ENCODE results near the gene VCP.

VCP gene

GRCh38 chr9:35060548-35061207 lies 11.7 kb downstream of the VCP start:
- Histone ChIP-seq H3K27me3 (ENCODE audit: control insufficient read depth, insufficient read depth, low read length) (no peaks in the 10 kb centered on the region), H3K36me3 (ENCODE audit: control insufficient read depth, insufficient read depth, low read length) (peaks cover 79% of the 10 kb centered on the region), H3K9me3 (ENCODE audit: control insufficient read depth, insufficient read depth, low read length) (no peaks in the 10 kb centered on the region), H3K4me1 (ENCODE audit: control insufficient read depth, insufficient read depth, low read length) (no peaks in the 10 kb centered on the region), H3K4me3 (ENCODE audit: low read length) (no peak overlapping the region), H3K27ac (ENCODE audit: low read length) (no peak overlapping the region)
- WGBS (ENCODE audit: insufficient coverage, insufficient read length) = no CpG with 5 or more reads among the region's 11 CpGs
- no peak for DNase-seq (ENCODE audit: low read depth, low spot score)

DNA sequence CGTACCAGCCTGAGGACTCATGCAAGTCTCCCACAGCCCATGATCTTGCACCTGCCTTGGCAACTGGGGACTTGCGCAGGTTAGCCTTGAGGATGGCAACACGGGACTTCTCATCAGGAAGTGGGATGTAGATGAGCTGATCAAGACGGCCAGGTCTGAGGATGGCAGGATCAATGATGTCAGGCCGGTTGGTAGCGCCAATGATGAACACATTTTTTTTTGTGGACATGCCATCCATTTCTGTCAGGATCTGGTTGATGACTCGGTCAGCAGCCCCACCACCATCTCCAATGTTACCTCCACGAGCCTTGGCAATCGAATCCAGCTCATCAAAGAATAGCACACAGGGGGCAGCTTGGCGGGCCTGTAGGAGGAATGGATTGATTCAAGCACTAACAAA lies 13.0 kb downstream of the VCP start:
- Histone ChIP-seq H3K27ac (ENCODE audit: low read length) (no peak overlapping the region), H3K27me3 (ENCODE audit: control insufficient read depth, insufficient read depth, low read length) (no peaks in the 10 kb centered on the region), H3K4me1 (ENCODE audit: control insufficient read depth, insufficient read depth, low read length) (no peaks in the 10 kb centered on the region), H3K36me3 (ENCODE audit: control insufficient read depth, insufficient read depth, low read length) (peaks cover 73% of the 10 kb centered on the region), H3K4me3 (ENCODE audit: low read length) (no peak overlapping the region), H3K9me3 (ENCODE audit: control insufficient read depth, insufficient read depth, low read length) (no peaks in the 10 kb centered on the region)
- DNase-seq (ENCODE audit: low read depth, low spot score) = no peak
- WGBS (ENCODE audit: insufficient coverage, insufficient read length) = no CpG with 5 or more reads among the region's 10 CpGs

- WGBS (ENCODE audit: insufficient coverage, insufficient read length) = no CpG with 5 or more reads among the region's 8 CpGs
- peaks cover 56% of the 10 kb centered on the region for H3K36me3 ChIP-seq (ENCODE audit: control insufficient read depth, insufficient read depth, low read length)
Measured at GRCh38 chr9:35057271-35057620, 15.2 kb downstream of the VCP start.

GRCh38 chr9:35056571-35057270 lies 15.7 kb downstream of the VCP start:
- Histone ChIP-seq H3K9me3 (ENCODE audit: control insufficient read depth, insufficient read depth, low read length) (no peaks in the 10 kb centered on the region), H3K36me3 (ENCODE audit: control insufficient read depth, insufficient read depth, low read length) (peaks cover 51% of the 10 kb centered on the region), H3K27ac (ENCODE audit: low read length) (no peak overlapping the region), H3K4me3 (ENCODE audit: low read length) (no peak overlapping the region), H3K4me1 (ENCODE audit: control insufficient read depth, insufficient read depth, low read length) (no peaks in the 10 kb centered on the region), H3K27me3 (ENCODE audit: control insufficient read depth, insufficient read depth, low read length) (no peaks in the 10 kb centered on the region)
- no peak for DNase-seq (ENCODE audit: low read depth, low spot score)
- WGBS (ENCODE audit: insufficient coverage, insufficient read length) = no CpG with 5 or more reads among the region's 9 CpGs

More at GRCh38 chr9:35057271-35057620, 15.2 kb downstream of the VCP start:
- Histone ChIP-seq H3K4me3 (ENCODE audit: low read length) (no peak overlapping the region), H3K9me3 (ENCODE audit: control insufficient read depth, insufficient read depth, low read length) (no peaks in the 10 kb centered on the region), H3K27ac (ENCODE audit: low read length) (no peak overlapping the region), H3K4me1 (ENCODE audit: control insufficient read depth, insufficient read depth, low read length) (no peaks in the 10 kb centered on the region), H3K27me3 (ENCODE audit: control insufficient read depth, insufficient read depth, low read length) (no peaks in the 10 kb centered on the region)
- no peak for DNase-seq (ENCODE audit: low read depth, low spot score)

DNA sequence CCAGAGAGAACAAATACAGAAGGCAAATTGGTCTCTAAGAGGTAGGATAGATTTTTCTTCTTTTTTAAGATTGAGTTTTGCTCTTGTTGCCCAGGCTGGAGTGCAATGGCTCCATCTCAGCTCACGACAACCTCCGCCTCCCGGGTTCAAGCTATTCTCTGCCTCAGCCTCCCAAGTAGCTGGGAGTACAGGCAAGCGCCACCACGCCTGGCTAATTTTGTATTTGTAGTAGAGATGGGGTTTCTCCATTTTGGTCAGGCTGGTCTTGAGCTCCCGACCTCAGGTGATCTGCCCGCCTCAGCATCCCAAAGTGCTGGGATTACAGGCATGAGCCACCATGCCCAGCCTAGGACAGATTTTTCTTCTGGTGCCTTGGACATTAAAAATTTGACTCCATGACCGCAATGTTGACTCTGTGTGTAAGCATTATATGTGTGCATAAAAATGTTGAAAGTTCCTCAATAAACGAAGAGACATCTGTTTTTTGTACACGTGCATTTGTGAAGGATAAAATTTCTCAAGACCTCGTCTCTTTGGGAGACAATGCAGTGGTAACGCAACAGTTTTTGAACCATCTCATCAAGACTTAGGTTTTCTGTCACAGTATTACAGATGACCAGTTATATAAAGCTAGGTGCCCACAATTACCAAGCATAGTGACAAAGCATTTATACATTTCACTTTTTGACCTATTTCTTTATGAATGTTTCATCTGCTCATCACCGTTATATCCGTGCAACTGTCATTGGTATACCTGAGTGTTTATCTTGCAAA lies 17.4 kb downstream of the VCP start:
- no peak overlapping the region for H3K27ac ChIP-seq (ENCODE audit: low read length)
- no CpG with 5 or more reads among the region's 14 CpGs for WGBS (ENCODE audit: insufficient coverage, insufficient read length)
- DNase-seq (ENCODE audit: low read depth, low spot score) = no peak

GRCh38 chr9:35054185-35054835 lies 18.1 kb downstream of the VCP start:
- DNase-seq (ENCODE audit: low read depth, low spot score) = no peak
- H3K4me1 ChIP-seq (ENCODE audit: control insufficient read depth, insufficient read depth, low read length) = no peaks in the 10 kb centered on the region
- no peak overlapping the region for H3K4me3 ChIP-seq (ENCODE audit: low read length)
- no peaks in the 10 kb centered on the region for H3K27me3 ChIP-seq (ENCODE audit: control insufficient read depth, insufficient read depth, low read length)
- no peak overlapping the region for H3K27ac ChIP-seq (ENCODE audit: low read length)
- WGBS (ENCODE audit: insufficient coverage, insufficient read length) = no CpG with 5 or more reads among the region's 5 CpGs
- H3K9me3 ChIP-seq (ENCODE audit: control insufficient read depth, insufficient read depth, low read length) = no peaks in the 10 kb centered on the region
- H3K36me3 ChIP-seq (ENCODE audit: control insufficient read depth, insufficient read depth, low read length) = peaks cover 28% of the 10 kb centered on the region

More for the DNA sequence above, 17.4 kb downstream of the VCP start:
- H3K27me3 ChIP-seq (ENCODE audit: control insufficient read depth, insufficient read depth, low read length) = no peaks in the 10 kb centered on the region
- H3K36me3 ChIP-seq (ENCODE audit: control insufficient read depth, insufficient read depth, low read length) = peaks cover 35% of the 10 kb centered on the region
- H3K4me1 ChIP-seq (ENCODE audit: control insufficient read depth, insufficient read depth, low read length) = no peaks in the 10 kb centered on the region
- H3K4me3 ChIP-seq (ENCODE audit: low read length) = no peak overlapping the region
- no peaks in the 10 kb centered on the region for H3K9me3 ChIP-seq (ENCODE audit: control insufficient read depth, insufficient read depth, low read length)

DNA sequence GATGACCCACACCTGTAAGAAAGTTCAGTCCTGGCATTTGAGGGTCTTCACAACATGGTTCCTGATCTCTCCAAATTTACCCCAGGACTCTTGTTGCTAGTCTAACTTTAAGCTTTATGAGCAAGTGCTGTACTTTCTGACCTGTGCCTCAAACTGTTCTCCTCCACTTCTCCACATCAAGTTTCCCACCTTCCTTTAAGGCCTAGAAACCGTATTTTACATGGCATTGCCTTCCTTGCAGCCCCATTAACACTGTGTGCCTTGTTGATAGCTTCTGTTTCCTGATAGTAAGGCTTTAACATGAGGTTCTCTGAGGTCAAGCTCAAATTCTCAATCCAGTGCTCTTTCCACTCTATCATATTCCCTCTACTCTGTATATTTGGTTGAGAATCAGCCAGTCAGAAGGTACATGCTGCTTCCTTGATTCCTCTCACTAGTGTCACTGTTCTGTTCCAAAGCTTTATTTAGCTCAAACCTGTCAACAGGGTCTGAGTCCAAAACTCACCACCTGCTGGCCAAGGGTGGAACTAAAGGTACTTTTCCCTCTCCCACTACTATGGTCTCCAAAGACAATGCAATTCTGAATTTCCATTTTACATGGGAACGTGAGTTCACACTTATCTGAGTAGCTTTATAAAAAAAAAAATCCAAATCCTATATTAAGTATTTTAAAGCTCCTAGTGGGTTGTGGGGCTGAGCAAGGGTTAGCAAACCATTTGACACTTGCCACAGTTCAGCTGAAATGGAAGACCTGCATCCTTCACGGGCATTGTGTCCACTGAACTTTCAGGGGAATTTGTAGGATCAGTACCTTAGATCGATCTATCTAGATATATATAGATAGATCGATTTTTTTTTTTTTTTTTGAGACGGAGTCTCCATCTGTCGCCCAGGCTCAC lies 21.1 kb downstream of the VCP start:
- DNase-seq (ENCODE audit: low read depth, low spot score) = no peak
- H3K27me3 ChIP-seq (ENCODE audit: control insufficient read depth, insufficient read depth, low read length) = no peaks in the 10 kb centered on the region
- no peaks in the 10 kb centered on the region for H3K9me3 ChIP-seq (ENCODE audit: control insufficient read depth, insufficient read depth, low read length)
- H3K4me3 ChIP-seq (ENCODE audit: low read length) = no peak overlapping the region
- H3K4me1 ChIP-seq (ENCODE audit: control insufficient read depth, insufficient read depth, low read length) = no peaks in the 10 kb centered on the region
- no CpG with 5 or more reads among the region's 7 CpGs for WGBS (ENCODE audit: insufficient coverage, insufficient read length)
- H3K36me3 ChIP-seq (ENCODE audit: control insufficient read depth, insufficient read depth, low read length) = peaks cover 7% of the 10 kb centered on the region
- H3K27ac ChIP-seq (ENCODE audit: low read length) = no peak overlapping the region

GRCh38 chr9:35048511-35048910 lies 23.9 kb downstream of the VCP start:
- Histone ChIP-seq H3K27me3 (ENCODE audit: control insufficient read depth, insufficient read depth, low read length) (no peaks in the 10 kb centered on the region), H3K36me3 (ENCODE audit: control insufficient read depth, insufficient read depth, low read length) (no peaks in the 10 kb centered on the region), H3K4me3 (ENCODE audit: low read length) (no peak overlapping the region), H3K27ac (ENCODE audit: low read length) (no peak overlapping the region), H3K4me1 (ENCODE audit: control insufficient read depth, insufficient read depth, low read length) (no peaks in the 10 kb centered on the region), H3K9me3 (ENCODE audit: control insufficient read depth, insufficient read depth, low read length) (no peaks in the 10 kb centered on the region)
- 100% methylated on average over 2 of the region's 6 CpGs for WGBS (ENCODE audit: insufficient coverage, insufficient read length)
- no peak for DNase-seq (ENCODE audit: low read depth, low spot score)

DNA sequence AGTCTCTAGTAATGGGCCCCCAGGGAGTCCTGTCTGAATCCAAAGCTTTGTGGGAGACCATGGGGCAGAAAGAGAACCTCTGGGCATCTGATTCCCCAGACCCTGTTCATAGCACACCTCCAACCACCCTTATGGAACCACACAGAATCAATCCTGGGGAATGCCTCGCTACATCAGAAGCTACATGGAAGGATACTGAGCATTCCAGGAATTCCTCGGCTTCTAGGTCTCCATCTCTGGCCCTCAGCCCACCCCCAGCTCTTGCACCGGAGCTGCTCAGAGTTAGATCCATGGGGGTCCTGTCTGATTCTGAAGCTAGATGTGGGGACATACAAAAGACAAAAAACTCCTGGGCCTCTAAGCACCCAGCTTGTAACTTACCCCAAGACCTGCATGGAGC lies 28.4 kb downstream of the VCP start:
- Histone ChIP-seq H3K9me3 (ENCODE audit: control insufficient read depth, insufficient read depth, low read length) (no peaks in the 10 kb centered on the region), H3K27me3 (ENCODE audit: control insufficient read depth, insufficient read depth, low read length) (no peaks in the 10 kb centered on the region), H3K36me3 (ENCODE audit: control insufficient read depth, insufficient read depth, low read length) (no peaks in the 10 kb centered on the region; the same call in 1 of the 2 replicates), H3K4me1 (ENCODE audit: control insufficient read depth, insufficient read depth, low read length) (no peaks in the 10 kb centered on the region), H3K27ac (ENCODE audit: low read length) (no peak overlapping the region), H3K4me3 (ENCODE audit: low read length) (no peak overlapping the region)
- WGBS (ENCODE audit: insufficient coverage, insufficient read length) = no CpG with 5 or more reads among the region's 3 CpGs
- no peak for DNase-seq (ENCODE audit: low read depth, low spot score)
